GM13977 (cell line): ENCODE results near the gene APOL2.

Experiments used
- DNase-seq: peaks from one replicate; pipeline ENCODE4 v3.0.0; 2012; ENCODE audit warnings: low spot score
- CTCF ChIP-seq: IDR thresholded peaks from 2 replicates; pipeline ENCODE4 v1.5.1; 2012; ENCODE audit warnings: mild to moderate bottlenecking, control low read depth; ENCODE audit not compliant: insufficient read depth; ENCODE audit errors: extremely low read depth, missing control alignments
- in situ Hi-C: fragments of 300-500 bp; cut with MboI; formaldehyde crosslinking; loops from one replicate; pipeline ENCODE4 v1.12.0; 2022; ENCODE audit warnings: low sequenced_read_pairs, low pct_unique_long_range_greater_than_20kb, mixed read lengths, inconsistent platforms; ENCODE audit not compliant: unreplicated experiment

APOL2 gene

GRCh38 chr22:36223504-36223903 lies 15.8 kb downstream of the APOL2 start:
- no peak for TF ChIP-seq CTCF
- DNase-seq = no peak
- in situ Hi-C loops = no loop called here

- DNase-seq = no peak
- TF ChIP-seq CTCF = no peak
- in situ Hi-C loops = no loop called here
Observed at GRCh38 chr22:36222887-36223450, 16.4 kb downstream of the APOL2 start.

GRCh38 chr22:36221799-36222751 lies 17.3 kb downstream of the APOL2 start:
- TF ChIP-seq CTCF = peak; percentile 80
- in situ Hi-C loops = no loop called here
- peak; percentile 44 for DNase-seq

GRCh38 chr22:36220451-36220921 lies 18.8 kb downstream of the APOL2 start:
- in situ Hi-C loops = no loop called here
- no peak for TF ChIP-seq CTCF
- no peak for DNase-seq

GRCh38 chr22:36218648-36219193 lies 20.6 kb downstream of the APOL2 start:
- DNase-seq = no peak
- TF ChIP-seq CTCF = no peak
- in situ Hi-C loops = no loop called here

- DNase-seq = no peak
- no peak for TF ChIP-seq CTCF
- in situ Hi-C loops = no loop called here
Observed at GRCh38 chr22:36215981-36216380, 23.3 kb downstream of the APOL2 start.
